SK-N-MC (cell line): ENCODE results near the gene USP9X.

Experiments
- EZH2 ChIP-seq: fragments of 200-600 bp; sonication (generic); IDR thresholded peaks from one replicate; pipeline ENCODE4 v1.6.1; 2017; ENCODE audit warnings: antibody characterized with exemption
- FOXP2 ChIP-seq: optimal IDR thresholded peaks from 2 replicates; pipeline ENCODE3; 2011; ENCODE audit warnings: mild to moderate bottlenecking, moderate library complexity; ENCODE audit not compliant: insufficient read depth; ENCODE audit errors: extremely low read length, control extremely low read depth
- POLR2AphosphoS5 ChIP-seq: IDR thresholded peaks from 2 replicates; pipeline ENCODE4 v1.6.1; 2012; ENCODE audit warnings: mild to moderate bottlenecking, low read depth, low read length, borderline replicate concordance

DNA sequence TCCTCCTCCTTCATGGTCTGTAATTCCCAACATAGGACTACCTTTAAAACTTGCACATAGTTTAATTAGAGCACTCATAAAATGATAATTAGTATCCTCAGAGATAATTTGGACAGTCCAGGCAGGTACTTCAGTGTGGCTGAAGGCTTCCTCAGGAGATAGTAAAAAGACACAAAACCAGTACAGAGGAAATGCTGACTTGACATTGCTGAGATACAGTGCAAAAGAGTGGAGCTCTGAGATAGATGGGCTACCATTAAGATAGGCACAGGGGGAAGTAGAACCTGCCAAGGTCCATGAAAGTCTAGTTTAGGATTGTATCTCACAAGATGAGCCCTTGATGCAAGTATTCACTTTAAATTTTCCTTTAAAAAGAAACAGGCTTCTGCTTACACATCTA is 91.0 kb downstream of the USP9X start:
- TF ChIP-seq POLR2AphosphoS5, result no peak
- TF ChIP-seq EZH2, result no peak
- TF ChIP-seq FOXP2, result no peak
